ENCODE measurements around the gene NMNAT3.

Gene NMNAT3

GRCh38 chr3:139528924-139529323 is 148.8 kb downstream of the NMNAT3 start:
- no peaks in the 10 kb centered on the region for H3K4me1 ChIP-seq (ENCODE audit: insufficient read depth, insufficient read length)
- no peak overlapping the region for H3K9ac ChIP-seq (ENCODE audit: insufficient read length, low read depth)
- TF ChIP-seq YY1 (IDR thresholded peaks at IDR 0.05; ENCODE audit: insufficient read depth, insufficient read length) (no peak), ZNF274 (IDR thresholded peaks at IDR 0.05; ENCODE audit: low read depth, low read length) (no peak), SUZ12 (IDR thresholded peaks at IDR 0.05; ENCODE audit: extremely low read depth, insufficient read depth, insufficient read length) (no peak)
- no peaks in the 10 kb centered on the region for H3K9me3 ChIP-seq (ENCODE audit: insufficient read depth, low read length)
- H3K27me3 ChIP-seq (ENCODE audit: insufficient read depth, insufficient read length) = no peaks in the 10 kb centered on the region
- no peak overlapping the region for H3K4me3 ChIP-seq (ENCODE audit: insufficient read length, low read depth)
- no peak for DNase-seq (ENCODE audit: low read depth, low spot score)
- H3K36me3 ChIP-seq (ENCODE audit: insufficient read depth, insufficient read length, low read length) = peaks cover 12% of the 10 kb centered on the region

- H3K9me3 ChIP-seq (ENCODE audit: insufficient read depth, low read length) = no peaks in the 10 kb centered on the region
- no peak for DNase-seq (ENCODE audit: low read depth, low spot score)
- H3K36me3 ChIP-seq (ENCODE audit: insufficient read depth, insufficient read length, low read length) = peaks cover 12% of the 10 kb centered on the region
- H3K27me3 ChIP-seq (ENCODE audit: insufficient read depth, insufficient read length) = no peaks in the 10 kb centered on the region
- H3K4me1 ChIP-seq (ENCODE audit: insufficient read depth, insufficient read length) = peaks cover under 1% of the 10 kb centered on the region
- no peak overlapping the region for H3K9ac ChIP-seq (ENCODE audit: insufficient read length, low read depth)
- no peak overlapping the region for H3K4me3 ChIP-seq (ENCODE audit: insufficient read length, low read depth)
- no peak for TF ChIP-seq ZNF274 (IDR thresholded peaks at IDR 0.05; ENCODE audit: low read depth, low read length)
- TF ChIP-seq SUZ12 (IDR thresholded peaks at IDR 0.05; ENCODE audit: extremely low read depth, insufficient read depth, insufficient read length) = no peak
- TF ChIP-seq YY1 (IDR thresholded peaks at IDR 0.05; ENCODE audit: insufficient read depth, insufficient read length) = no peak
Observed at GRCh38 chr3:139528281-139528680, 149.5 kb downstream of the NMNAT3 start.

DNA sequence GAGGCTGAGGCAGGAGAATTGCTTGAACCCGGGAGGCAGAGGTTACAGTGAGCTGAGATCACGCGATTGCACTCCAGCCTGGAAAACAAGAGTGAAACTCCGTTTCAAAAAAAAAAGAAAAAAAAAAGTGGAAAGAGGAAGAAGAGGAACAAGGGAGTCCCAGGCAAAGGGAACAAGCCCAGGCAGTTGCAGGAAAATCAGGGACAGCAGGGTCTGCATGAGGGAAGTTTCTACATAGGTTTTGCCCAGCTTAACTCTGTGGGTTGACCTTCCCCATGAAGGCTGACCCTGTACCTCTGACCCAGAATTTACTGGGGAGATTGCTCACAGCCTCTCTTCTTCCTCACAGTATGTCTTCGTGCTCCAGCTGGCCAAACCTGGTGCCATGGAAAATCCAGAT is 150.5 kb downstream of the NMNAT3 start:
- no peak for DNase-seq (ENCODE audit: low read depth, low spot score)
- H3K36me3 ChIP-seq (ENCODE audit: insufficient read depth, insufficient read length, low read length) = peaks cover 12% of the 10 kb centered on the region
- no peak overlapping the region for H3K9ac ChIP-seq (ENCODE audit: insufficient read length, low read depth)
- TF ChIP-seq ZNF274 (IDR thresholded peaks at IDR 0.05; ENCODE audit: low read depth, low read length) (no peak), SUZ12 (IDR thresholded peaks at IDR 0.05; ENCODE audit: extremely low read depth, insufficient read depth, insufficient read length) (no peak), YY1 (IDR thresholded peaks at IDR 0.05; ENCODE audit: insufficient read depth, insufficient read length) (no peak)
- H3K4me3 ChIP-seq (ENCODE audit: insufficient read length, low read depth) = no peak overlapping the region
- no peaks in the 10 kb centered on the region for H3K27me3 ChIP-seq (ENCODE audit: insufficient read depth, insufficient read length)
- peaks cover 2% of the 10 kb centered on the region for H3K4me1 ChIP-seq (ENCODE audit: insufficient read depth, insufficient read length)
- H3K9me3 ChIP-seq (ENCODE audit: insufficient read depth, low read length) = no peaks in the 10 kb centered on the region

DNA sequence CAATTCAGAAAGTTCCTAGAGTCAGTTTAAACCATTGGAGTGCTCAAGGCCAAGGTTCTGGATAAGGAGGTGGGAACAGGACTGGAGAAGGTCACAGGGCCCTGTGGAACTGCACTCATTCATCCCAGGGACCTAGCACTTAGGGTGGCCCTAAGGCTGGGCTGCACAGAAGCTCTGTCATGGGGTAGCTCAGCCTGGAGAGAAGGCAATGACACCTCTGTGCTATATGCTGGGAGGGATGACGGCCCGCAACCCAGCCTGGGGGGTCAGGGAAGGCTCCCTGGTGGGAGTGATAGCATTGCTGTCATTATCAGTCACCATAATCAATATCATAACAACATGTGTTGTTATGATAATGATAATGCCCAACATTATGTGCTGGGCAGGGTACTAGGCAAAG is 151.6 kb downstream of the NMNAT3 start:
- H3K36me3 ChIP-seq (ENCODE audit: insufficient read depth, insufficient read length, low read length) = peaks cover 12% of the 10 kb centered on the region
- no peaks in the 10 kb centered on the region for H3K27me3 ChIP-seq (ENCODE audit: insufficient read depth, insufficient read length)
- no peaks in the 10 kb centered on the region for H3K9me3 ChIP-seq (ENCODE audit: insufficient read depth, low read length)
- no peak for TF ChIP-seq ZNF274 (IDR thresholded peaks at IDR 0.05; ENCODE audit: low read depth, low read length)
- no peak for TF ChIP-seq SUZ12 (IDR thresholded peaks at IDR 0.05; ENCODE audit: extremely low read depth, insufficient read depth, insufficient read length)
- no peak for TF ChIP-seq YY1 (IDR thresholded peaks at IDR 0.05; ENCODE audit: insufficient read depth, insufficient read length)
- DNase-seq (ENCODE audit: low read depth, low spot score) = no peak
- no peak overlapping the region for H3K4me3 ChIP-seq (ENCODE audit: insufficient read length, low read depth)
- H3K4me1 ChIP-seq (ENCODE audit: insufficient read depth, insufficient read length) = peaks cover 2% of the 10 kb centered on the region
- H3K9ac ChIP-seq (ENCODE audit: insufficient read length, low read depth) = no peak overlapping the region

DNA sequence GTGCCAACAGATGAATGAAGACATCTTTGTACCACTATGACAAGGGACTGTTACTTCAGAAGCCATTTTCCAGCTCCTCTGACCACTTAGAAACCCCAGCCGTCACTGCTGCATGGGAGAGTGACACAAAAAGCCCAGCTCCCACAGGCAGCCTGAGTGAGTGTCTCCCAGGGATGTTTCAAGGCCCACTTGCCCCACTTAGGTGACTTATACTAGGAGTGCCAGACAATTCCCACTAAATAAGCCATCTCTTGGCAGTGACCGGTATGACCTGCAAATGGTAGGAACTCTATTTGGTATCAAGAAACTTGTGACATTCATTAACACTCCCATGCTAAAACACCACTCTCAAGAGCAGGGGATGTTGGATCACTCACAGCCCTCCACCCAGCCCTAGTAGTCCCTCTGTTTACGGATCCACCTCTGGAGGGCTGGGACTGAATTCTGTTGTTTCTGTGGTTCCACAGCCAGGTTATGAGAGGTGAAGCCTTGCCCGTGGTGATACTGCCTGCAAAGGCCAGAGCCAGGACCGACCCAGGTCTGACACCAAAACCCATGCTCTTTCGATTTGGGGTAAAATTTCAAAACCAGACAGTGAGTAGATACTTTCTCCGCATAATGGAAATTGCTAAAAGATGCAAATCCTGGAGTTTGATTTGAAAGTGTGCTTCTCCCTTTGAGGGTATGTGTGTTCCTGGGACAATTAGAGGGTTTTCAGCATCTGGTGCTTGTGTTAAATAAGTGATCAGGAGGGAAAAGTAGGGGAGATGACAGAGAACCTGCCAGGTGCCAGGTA is 152.7 kb downstream of the NMNAT3 start:
- Histone ChIP-seq H3K36me3 (ENCODE audit: insufficient read depth, insufficient read length, low read length) (peaks cover 12% of the 10 kb centered on the region), H3K4me1 (ENCODE audit: insufficient read depth, insufficient read length) (peaks cover 3% of the 10 kb centered on the region), H3K4me3 (ENCODE audit: insufficient read length, low read depth) (no peak overlapping the region), H3K9me3 (ENCODE audit: insufficient read depth, low read length) (no peaks in the 10 kb centered on the region), H3K27me3 (ENCODE audit: insufficient read depth, insufficient read length) (no peaks in the 10 kb centered on the region), H3K9ac (ENCODE audit: insufficient read length, low read depth) (no peak overlapping the region)
- no peak for DNase-seq (ENCODE audit: low read depth, low spot score)
- TF ChIP-seq SUZ12 (IDR thresholded peaks at IDR 0.05; ENCODE audit: extremely low read depth, insufficient read depth, insufficient read length) (no peak), ZNF274 (IDR thresholded peaks at IDR 0.05; ENCODE audit: low read depth, low read length) (no peak), YY1 (IDR thresholded peaks at IDR 0.05; ENCODE audit: insufficient read depth, insufficient read length) (no peak)

DNA sequence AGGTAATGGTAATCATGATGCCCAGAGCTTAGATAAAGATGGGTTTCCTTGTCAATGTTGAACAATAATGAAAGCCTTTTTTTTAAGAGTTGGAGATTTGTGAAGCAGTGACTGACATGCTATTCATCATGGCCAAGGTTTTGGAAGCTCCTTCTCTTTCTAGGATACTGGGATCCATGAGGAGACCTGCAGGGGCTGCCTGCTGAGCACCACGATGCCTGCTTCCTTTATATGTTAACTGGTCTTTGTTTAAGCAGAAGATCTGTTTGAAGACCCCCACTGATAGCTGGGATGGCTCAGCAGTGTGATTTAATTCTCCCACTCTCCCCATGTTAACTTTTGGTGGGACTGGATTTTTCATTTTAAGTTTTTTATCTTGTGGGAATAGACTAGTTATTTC is 154.1 kb downstream of the NMNAT3 start:
- Histone ChIP-seq H3K36me3 (ENCODE audit: insufficient read depth, insufficient read length, low read length) (peaks cover 12% of the 10 kb centered on the region), H3K9me3 (ENCODE audit: insufficient read depth, low read length) (no peaks in the 10 kb centered on the region), H3K4me1 (ENCODE audit: insufficient read depth, insufficient read length) (peaks cover 6% of the 10 kb centered on the region), H3K4me3 (ENCODE audit: insufficient read length, low read depth) (no peak overlapping the region), H3K27me3 (ENCODE audit: insufficient read depth, insufficient read length) (no peaks in the 10 kb centered on the region), H3K9ac (ENCODE audit: insufficient read length, low read depth) (no peak overlapping the region)
- TF ChIP-seq ZNF274 (IDR thresholded peaks at IDR 0.05; ENCODE audit: low read depth, low read length) = no peak
- DNase-seq (ENCODE audit: low read depth, low spot score) = no peak

DNA sequence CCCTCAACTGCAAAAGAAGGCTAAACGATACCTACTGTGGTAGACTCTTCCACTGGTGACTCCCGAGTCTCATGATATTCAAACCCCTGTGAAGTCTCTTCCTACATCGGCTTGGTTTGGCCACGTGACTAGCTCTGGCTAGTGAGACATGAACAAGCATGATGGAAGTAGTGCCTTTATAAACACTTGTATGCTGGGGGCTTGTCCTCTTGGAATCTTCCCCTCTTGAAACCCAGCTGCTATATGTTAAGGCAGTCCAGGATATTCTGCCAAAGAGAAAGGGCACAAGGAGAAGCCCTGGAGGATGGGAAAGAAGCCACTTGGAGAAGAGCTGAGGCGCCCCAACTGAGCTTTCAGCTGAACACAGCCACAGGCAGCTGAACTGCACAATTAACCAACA is 154.6 kb downstream of the NMNAT3 start:
- H3K9ac ChIP-seq (ENCODE audit: insufficient read length, low read depth) = no peak overlapping the region
- no peaks in the 10 kb centered on the region for H3K9me3 ChIP-seq (ENCODE audit: insufficient read depth, low read length)
- no peak for DNase-seq (ENCODE audit: low read depth, low spot score)
- H3K4me1 ChIP-seq (ENCODE audit: insufficient read depth, insufficient read length) = peaks cover 6% of the 10 kb centered on the region
- H3K4me3 ChIP-seq (ENCODE audit: insufficient read length, low read depth) = no peak overlapping the region
- TF ChIP-seq YY1 (IDR thresholded peaks at IDR 0.05; ENCODE audit: insufficient read depth, insufficient read length) (no peak), SUZ12 (IDR thresholded peaks at IDR 0.05; ENCODE audit: extremely low read depth, insufficient read depth, insufficient read length) (no peak), ZNF274 (IDR thresholded peaks at IDR 0.05; ENCODE audit: low read depth, low read length) (no peak)
- H3K27me3 ChIP-seq (ENCODE audit: insufficient read depth, insufficient read length) = no peaks in the 10 kb centered on the region
- H3K36me3 ChIP-seq (ENCODE audit: insufficient read depth, insufficient read length, low read length) = peaks cover 10% of the 10 kb centered on the region
